Right lobe of liver (tissue), 6 donors: ENCODE results near the gene GATA6. TPM values are rescaled to one million over a fixed set of nuclear protein-coding genes. Genes with fewer than 3 reads are reported as not detected.
A peak's percentile ranks its signal among the peaks of the same experiment; 100 is the strongest.

Source experiments
- ATAC-seq, 4 donors: fragments of 200-7000 bp; cut with Tn5 transposase; one replicate each; pipeline ENCODE4 v1.9.1; 2020; ENCODE audit warnings: mild to moderate bottlenecking in 4 of 4, moderate library complexity in 4 of 4
- DNase-seq, 3 donors: peaks; one replicate each; pipeline ENCODE4 v3.0.0-alpha.2; 2020
- H3K27ac ChIP-seq, 3 donors: fragments of 200-600 bp; one replicate each; pipeline ENCODE4 v1.8.0; 2022
- H3K27me3 ChIP-seq, 2 donors: fragments of 200-600 bp; one replicate each; pipeline ENCODE4 v1.8.0; 2022
- H3K36me3 ChIP-seq, 4 donors: fragments of 200-600 bp; sonication (generic) in 1 of 4; one replicate each; pipeline versions ENCODE4 v1.5.1 to v1.8.0; 2017 to 2022; ENCODE audit warnings: control low read depth in 1 of 4
- H3K4me1 ChIP-seq, 4 donors: fragments of 200-600 bp; sonication (generic) in 1 of 4; one replicate each; pipeline versions ENCODE4 v1.5.1 to v1.8.0; 2017 to 2022; ENCODE audit warnings: control low read depth in 1 of 4
- H3K4me3 ChIP-seq, 3 donors: fragments of 200-600 bp; one replicate each; pipeline ENCODE4 v1.8.0; 2022
- H3K9me3 ChIP-seq, 4 donors: fragments of 200-600 bp; sonication (generic) in 1 of 4; one replicate each; pipeline versions ENCODE4 v1.5.1 to v1.8.0; 2017 to 2022; ENCODE audit warnings: control low read depth in 1 of 4
- CTCF ChIP-seq, 4 donors: fragments of 200-600 bp in 3 of 4; fragments of 450-650 bp in 1 of 4; IDR thresholded peaks; one replicate each; pipeline versions ENCODE4 v1.5.1 to v1.8.0; 2016 to 2022; ENCODE audit warnings: antibody characterized with exemption in 4 of 4, mild to moderate bottlenecking in 2 of 4
- POLR2A ChIP-seq: fragments of 450-650 bp; IDR thresholded peaks from one replicate; pipeline ENCODE4 v1.6.1; 2017; ENCODE audit warnings: antibody characterized with exemption, mild to moderate bottlenecking
- WGBS: methylation state at CpG from one replicate; pipeline ENCODE4 v1.1.6; 2018; ENCODE audit warnings: low coverage, low lambda C conversion rate; ENCODE audit not compliant: insufficient coverage; ENCODE audit errors: missing lambda C conversion rate; 5-methylcytosine and 5-hydroxymethylcytosine counted together
- intact Hi-C, 2 donors: fragments of 100-400 bp; cut with DNase I; formaldehyde crosslinking; loops; one replicate each; pipeline versions ENCODE4 v1.11.2 to v1.14.1; 2022
- total RNA-seq, 6 experiments: library from RNA; depleted of rRNA in 2 of 6; stranded (reverse); fragments of >200 nt in 2 of 6; fragmentation: NEBNext Ultra II Directional in 3 of 6; extraction: Animal tissue kit (Norgen Biotek cat#: 25700) in 3 of 6; gene quantifications; one replicate each; pipeline versions ENCODE4 v1.1.0 to v1.2.4, GENCODE V29; 2016 to 2023
- donor health status: DM: no; HTN: yes; CAD: no.
- donor health status: DM: no; HTN: no; CAD: no.
- donor health status: DM: no; HTN: no; CAD: no.
- donor health status: DM: no; HTN: yes; CAD: no.
- donor health status: DM: no; HTN: yes; CAD: no.

The GATA6 gene
- total RNA-seq, 6 experiments from 2014 or later: 8.0 to 14.0 (median 9.5) TPM

DNA sequence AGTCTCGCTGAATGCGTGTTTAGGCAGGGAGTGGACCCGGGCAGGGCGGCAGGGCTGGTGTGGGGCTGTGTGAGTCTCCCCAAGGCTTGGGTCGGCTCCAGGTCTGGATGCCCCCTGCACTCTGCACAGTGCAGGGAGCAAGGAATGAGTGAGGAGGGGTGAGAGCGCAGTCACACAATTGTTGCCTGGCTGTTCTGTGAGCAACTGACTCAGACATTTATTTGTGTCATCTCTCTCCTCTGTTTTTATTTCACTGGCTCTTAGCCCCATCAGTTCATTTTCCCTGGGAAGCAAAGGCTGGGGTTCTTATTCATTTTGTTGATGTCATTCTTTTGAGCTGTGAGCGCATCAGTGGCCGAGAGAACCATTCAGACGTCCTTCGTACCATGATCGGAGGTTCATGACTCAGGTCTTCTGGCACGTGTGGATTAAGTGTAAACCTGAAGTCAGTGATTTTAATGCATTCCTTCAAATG lies 61.1 kb downstream of the GATA6 start:
- no peaks in the 10 kb centered on the region for H3K27me3 ChIP-seq
- no peak for DNase-seq
- intact Hi-C loops: no loop called here
- no peak overlapping the region for H3K27ac ChIP-seq
- TF ChIP-seq CTCF (IDR thresholded peaks at IDR 0.05) (no peak), POLR2A (no peak)
- H3K9me3 ChIP-seq: no peaks in the 10 kb centered on the region
- no peak overlapping the region for H3K4me3 ChIP-seq
- WGBS: 76% methylated on average over 6 of the region's 12 CpGs
- no peaks in the 10 kb centered on the region for H3K4me1 ChIP-seq
- no peaks in the 10 kb centered on the region for H3K36me3 ChIP-seq
- no peak for ATAC-seq

DNA sequence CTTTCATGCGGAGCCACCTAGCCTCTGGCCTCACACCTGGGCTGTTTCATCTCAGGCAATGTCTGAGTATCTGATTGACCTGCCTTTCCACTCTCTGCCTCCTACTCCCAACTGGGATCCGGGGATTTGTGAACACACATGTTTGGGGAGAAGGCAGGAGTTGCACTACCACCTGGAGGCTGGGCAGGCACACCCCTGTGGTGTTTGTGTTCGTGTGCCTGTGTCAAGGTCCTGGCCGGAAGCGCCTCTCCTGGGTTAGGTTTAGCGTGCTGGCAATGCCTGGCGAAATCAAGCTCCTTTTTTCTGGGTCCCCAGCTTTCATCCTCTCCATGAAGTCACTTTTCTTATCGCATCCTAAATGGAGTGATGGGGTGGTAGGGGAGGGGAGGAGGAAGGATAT lies 63.9 kb downstream of the GATA6 start:
- TF ChIP-seq POLR2A (no peak), CTCF (IDR thresholded peaks at IDR 0.05) (no peak)
- intact Hi-C loops: no loop called here
- H3K4me3 ChIP-seq: no peak overlapping the region
- H3K36me3 ChIP-seq: no peaks in the 10 kb centered on the region
- no peak for ATAC-seq
- H3K27ac ChIP-seq: no peak overlapping the region
- WGBS: 50% methylated on average over 1 of the region's 8 CpGs
- H3K27me3 ChIP-seq: no peaks in the 10 kb centered on the region
- no peak for DNase-seq
- H3K4me1 ChIP-seq: no peaks in the 10 kb centered on the region
- H3K9me3 ChIP-seq: no peaks in the 10 kb centered on the region

- H3K36me3 ChIP-seq: no peaks in the 10 kb centered on the region
- WGBS: 62% methylated on average over 6 of the region's 6 CpGs
- peak; percentile 30 to 59 (median 43) for ATAC-seq
- intact Hi-C loops: no loop called here
- no peak for TF ChIP-seq POLR2A
- peak in 1 of 4 donors; percentile 6 for TF ChIP-seq CTCF (IDR thresholded peaks at IDR 0.05)
- H3K9me3 ChIP-seq: no peaks in the 10 kb centered on the region
- no peak for DNase-seq
- H3K27ac ChIP-seq: no peak overlapping the region
- no peak overlapping the region for H3K4me3 ChIP-seq
- no peaks in the 10 kb centered on the region for H3K4me1 ChIP-seq
- no peaks in the 10 kb centered on the region for H3K27me3 ChIP-seq
Measured at GRCh38 chr18:22238036-22238435, 68.6 kb downstream of the GATA6 start.

GRCh38 chr18:22238681-22239080 lies 69.3 kb downstream of the GATA6 start:
- Histone ChIP-seq H3K4me3 (no peak overlapping the region), H3K9me3 (no peaks in the 10 kb centered on the region), H3K27me3 (no peaks in the 10 kb centered on the region), H3K36me3 (no peaks in the 10 kb centered on the region), H3K4me1 (no peaks in the 10 kb centered on the region), H3K27ac (no peak overlapping the region)
- DNase-seq (no peak), ATAC-seq (no peak)
- intact Hi-C loops: no loop called here
- 90% methylated on average over 6 of the region's 6 CpGs for WGBS
- no peak for TF ChIP-seq CTCF (IDR thresholded peaks at IDR 0.05)
- no peak for TF ChIP-seq POLR2A

DNA sequence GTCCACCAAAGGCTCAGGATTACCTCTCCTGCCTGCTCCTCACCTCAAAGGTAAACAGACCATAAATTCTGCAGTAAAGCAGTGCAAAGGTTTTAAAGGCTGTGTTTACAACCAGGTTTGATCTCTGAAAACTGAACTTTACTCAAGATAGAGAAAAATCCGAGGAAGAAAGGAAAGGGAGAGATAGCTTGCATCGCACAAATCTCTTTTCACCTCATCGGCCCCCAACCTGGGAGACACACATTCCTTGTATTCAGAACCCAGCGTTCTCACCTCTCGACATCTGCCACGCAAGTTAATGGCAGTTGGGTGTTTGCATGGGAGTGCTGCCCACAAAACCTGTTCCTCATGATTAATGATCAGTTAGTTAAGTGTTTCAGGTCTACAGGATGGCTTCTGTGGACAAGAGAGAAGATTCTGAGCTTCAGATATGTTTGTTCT lies 72.6 kb downstream of the GATA6 start:
- Histone ChIP-seq H3K27me3 (no peaks in the 10 kb centered on the region), H3K4me1 (no peaks in the 10 kb centered on the region), H3K27ac (no peak overlapping the region), H3K36me3 (no peaks in the 10 kb centered on the region), H3K4me3 (no peak overlapping the region), H3K9me3 (no peaks in the 10 kb centered on the region)
- no peak for TF ChIP-seq CTCF (IDR thresholded peaks at IDR 0.05)
- no peak for TF ChIP-seq POLR2A
- intact Hi-C loops: no loop called here
- no peak for DNase-seq
- 43% methylated on average over 3 of the region's 6 CpGs for WGBS
- no peak for ATAC-seq
